GM19035 (cell line): ENCODE measurements around the gene DOCK11.
"Not testable (repeated sequence)": the region's sequence is repeated elsewhere in the genome, so short reads cannot be mapped to it uniquely, and the experiment has no call there.

Experiments
- ATAC-seq: cut with Tn5 transposase; IDR thresholded peaks from one replicate; pipeline ENCODE4 v1.9.1; 2021; ENCODE audit not compliant: unreplicated experiment

Gene DOCK11

DNA sequence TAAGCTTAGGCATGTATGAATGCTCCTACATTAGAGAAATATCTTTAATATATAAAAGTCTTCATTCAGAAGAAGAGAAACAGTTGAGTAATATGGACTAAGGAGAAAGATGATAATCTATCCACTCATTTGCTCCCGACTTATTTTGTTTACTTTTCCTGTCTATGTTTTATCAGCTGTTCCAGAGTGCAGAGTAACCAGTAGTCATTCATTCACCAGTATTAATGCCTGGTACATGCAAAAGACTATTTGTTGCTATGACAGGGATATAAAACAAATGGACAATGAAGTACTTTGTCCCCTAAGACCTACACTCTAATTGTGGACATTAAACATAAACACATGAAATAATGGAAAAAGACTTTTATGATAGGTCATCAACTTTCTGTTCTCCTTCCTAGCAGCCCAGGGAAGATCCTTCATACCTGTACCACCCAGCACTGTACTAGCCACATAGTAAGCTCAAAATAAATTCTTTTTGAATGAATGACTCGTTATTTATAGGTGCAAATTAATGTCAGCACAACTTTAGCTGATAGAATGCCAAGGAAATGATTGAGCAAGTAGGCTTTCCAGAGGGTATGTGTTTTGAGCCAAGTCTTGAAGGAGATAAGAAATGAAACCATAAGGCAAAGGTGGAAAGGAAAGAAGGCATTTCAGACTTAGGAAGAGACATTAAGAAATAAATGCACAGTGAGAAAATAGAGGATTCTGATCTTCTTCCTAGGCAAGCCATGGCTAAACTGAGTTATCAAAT is 186.8 kb downstream of the DOCK11 start:
- ATAC-seq, result no peak

- no peak for ATAC-seq
Observed at GRCh38 chrX:118685393-118685792, 189.8 kb downstream of the DOCK11 start.

- no peak for ATAC-seq
Observed at GRCh38 chrX:118688935-118689334, 193.3 kb downstream of the DOCK11 start.

GRCh38 chrX:118693843-118694242 is 198.2 kb downstream of the DOCK11 start:
- no peak for ATAC-seq

GRCh38 chrX:118694638-118695037 is 199.0 kb downstream of the DOCK11 start:
- ATAC-seq, result no peak

DNA sequence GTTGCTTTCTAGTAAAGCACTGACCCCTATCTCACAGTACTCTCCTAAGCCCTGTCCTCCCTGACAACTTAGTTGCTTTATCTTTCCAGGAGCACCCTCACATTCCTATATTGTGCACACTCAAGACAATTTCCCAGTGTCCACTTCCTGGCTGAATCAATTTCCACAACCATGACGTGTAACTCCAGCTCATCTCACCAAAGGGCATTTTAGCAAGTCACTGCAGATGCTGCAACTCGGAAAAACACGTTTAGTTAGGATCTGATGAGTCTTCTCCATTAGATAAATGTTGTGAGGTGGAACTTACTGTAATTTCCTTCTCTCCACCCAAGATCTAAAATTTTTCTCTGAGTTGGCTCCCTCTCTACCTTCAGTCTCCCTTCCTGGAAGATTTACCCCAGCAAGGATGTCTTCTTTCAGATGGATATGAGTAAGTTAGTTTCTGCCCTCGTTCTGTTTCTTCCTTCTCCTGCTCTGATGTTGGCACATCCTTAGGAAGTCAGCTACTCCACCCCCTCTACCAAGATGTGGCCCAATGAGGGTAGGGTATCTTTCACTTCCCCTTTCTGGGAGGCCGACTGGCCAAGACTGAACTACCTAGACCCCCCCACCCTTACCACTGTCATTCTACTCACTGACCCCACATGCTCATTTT is 203.0 kb downstream of the DOCK11 start:
- ATAC-seq, result no peak

DNA sequence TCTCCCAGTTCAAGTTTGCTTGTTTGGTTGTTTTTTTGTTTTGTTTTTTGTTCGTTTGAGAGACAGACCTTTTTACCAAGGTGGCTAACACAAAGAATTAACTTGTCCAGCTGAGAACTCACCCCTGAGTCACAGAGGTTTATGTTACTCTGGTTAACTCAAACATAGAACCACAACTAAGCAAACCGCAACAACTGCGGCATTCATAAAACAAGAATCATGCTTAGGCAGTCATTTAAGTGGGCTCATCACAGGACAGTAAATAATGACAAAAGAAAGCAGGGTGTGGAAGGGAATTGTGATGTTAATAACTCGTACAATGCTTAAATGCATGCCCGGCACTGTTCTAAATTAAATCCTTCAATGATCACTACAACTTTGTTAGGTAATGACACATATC is 207.1 kb downstream of the DOCK11 start:
- no peak for ATAC-seq

- ATAC-seq, result no peak
Observed at GRCh38 chrX:118706681-118707080, 211.1 kb downstream of the DOCK11 start.

GRCh38 chrX:118714521-118714920 is 218.9 kb downstream of the DOCK11 start:
- no peak for ATAC-seq

- ATAC-seq, result not testable (repeated sequence)
Observed at GRCh38 chrX:118715917-118716316, 220.3 kb downstream of the DOCK11 start.

DNA sequence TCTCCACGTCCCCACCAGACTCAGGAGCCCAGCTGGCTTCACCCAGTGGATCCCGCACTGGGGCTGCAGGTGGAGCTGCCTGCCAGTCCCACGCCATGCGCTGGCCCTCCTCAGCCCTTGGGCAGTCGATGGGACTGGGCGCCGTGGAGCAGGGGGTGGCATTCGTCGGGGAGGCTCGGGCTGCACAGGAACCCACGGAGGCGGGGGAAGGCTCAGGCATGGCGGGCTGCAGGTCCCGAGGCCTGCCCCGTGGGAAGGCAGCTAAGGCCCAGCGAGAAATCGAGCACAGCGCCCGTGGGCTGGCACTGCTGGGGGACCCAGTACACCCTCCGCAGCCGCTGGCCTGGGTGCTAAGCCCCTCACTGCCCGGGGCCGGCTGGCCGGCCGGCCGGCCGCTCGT is 221.2 kb downstream of the DOCK11 start:
- ATAC-seq, result not testable (repeated sequence)

GRCh38 chrX:118717678-118718391 is 222.2 kb downstream of the DOCK11 start:
- no peak for ATAC-seq

GRCh38 chrX:118718737-118719136 is 223.1 kb downstream of the DOCK11 start:
- no peak for ATAC-seq

DNA sequence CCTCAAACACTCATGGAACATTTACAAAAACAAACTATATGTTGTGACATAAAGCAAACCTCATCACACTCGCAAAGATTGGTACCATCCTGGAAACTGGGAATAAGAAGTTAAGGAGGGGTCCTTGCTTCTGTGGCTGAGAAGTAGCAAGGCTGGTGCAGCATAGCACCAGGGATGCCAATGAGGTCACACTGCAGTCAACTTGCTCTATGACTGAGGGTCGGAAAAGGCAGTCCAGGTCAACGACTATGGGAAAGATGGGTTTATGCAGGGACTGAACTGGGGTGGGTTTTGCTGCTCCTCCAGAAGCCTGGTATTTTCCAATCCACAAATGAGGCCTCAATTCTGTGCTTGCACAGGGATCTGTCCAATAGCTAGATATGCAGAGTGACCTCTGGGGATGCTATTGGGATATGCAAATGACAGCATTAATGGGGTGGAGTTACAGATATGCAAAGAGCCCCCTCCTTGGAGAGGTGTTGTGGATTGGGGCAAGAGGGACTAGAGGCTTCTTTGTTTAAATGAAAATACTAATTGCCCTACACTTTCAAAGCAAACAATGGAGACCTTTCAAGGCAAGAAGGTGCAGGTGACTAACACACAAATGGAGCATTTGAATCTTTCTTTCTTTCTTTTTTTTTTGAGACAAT is 224.6 kb downstream of the DOCK11 start:
- no peak for ATAC-seq

- ATAC-seq, result no peak
Observed at GRCh38 chrX:118723376-118723775, 227.8 kb downstream of the DOCK11 start.

GRCh38 chrX:118724365-118724764 is 228.8 kb downstream of the DOCK11 start:
- ATAC-seq, result no peak

DNA sequence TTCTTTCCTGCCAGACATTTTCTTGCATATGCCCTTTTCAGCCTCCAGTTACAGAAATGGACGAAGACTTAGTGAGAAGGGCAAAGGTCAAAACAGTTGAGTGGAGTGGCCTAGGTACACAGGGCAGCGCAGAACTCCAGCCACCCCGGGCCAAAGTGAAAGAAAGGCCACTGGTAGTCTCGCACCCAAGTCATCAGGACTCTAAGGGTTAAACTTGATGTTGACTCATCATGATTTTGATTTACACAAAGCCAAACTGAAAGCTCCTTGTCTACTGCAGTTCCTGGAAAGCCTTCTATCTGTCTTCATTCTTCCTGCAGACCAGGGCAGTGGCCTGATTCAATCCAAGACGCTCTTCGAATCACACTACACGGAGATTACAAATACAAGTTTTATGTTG is 229.2 kb downstream of the DOCK11 start:
- ATAC-seq, result no peak

DNA sequence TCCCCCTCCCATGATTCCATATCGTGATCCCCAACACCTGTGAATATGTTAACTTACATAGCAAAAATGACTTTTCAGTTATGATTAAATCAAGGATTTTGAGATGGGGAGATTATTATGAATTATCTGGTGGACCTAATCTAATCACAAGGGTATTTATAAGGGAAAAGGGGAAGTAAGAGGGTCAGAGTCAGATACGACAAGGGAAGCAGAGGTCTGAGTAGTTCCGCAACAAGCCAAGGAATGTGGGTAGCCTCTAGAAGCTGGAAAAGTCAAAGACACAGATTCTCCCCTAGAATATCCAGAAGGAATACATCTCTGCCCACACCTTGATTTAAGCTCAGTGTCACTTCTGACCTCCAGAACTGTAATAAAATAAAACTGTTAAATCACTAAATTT is 230.8 kb downstream of the DOCK11 start:
- no peak for ATAC-seq

GRCh38 chrX:118726887-118727685 is 231.5 kb downstream of the DOCK11 start, which contains the start of gene IL13RA1:
Gene IL13RA1, plus strand, starts transcription at chrX:118727606. Its CDS starts 33 bp downstream, at chrX:118727639.
- ATAC-seq, result no peak

DNA sequence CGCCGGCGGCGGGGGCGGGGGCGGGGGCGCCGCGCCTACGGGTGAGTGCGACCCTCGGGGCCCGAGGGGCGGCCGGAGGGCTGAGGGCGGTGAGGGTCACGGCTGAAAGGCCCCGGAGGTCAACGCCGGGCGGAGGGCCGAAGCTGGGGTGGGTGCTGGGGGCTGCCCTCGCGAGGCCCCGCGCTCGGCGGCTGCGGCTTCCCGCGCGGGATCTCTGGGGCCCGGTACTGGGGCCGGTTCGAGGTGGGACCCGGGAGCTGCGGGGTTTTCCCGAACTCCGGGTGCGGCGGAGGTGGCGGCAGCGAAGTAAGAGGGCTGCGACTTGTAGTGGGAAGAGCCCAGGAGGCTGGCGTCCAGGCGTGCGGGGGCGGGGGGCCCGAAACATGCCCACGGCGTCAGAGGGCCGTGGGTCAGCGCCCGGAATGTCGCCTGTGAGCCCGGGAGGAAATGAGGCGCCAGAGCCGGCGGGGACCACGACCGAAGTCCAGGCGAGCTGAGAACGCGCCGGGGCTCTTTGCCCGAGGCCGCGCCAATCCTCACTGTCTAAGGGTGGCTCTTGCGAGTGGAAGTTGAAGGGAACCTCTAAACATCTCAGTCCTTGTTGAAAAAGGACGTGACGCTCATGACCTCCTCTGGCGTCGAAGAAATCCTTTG is 232.2 kb downstream of the DOCK11 start:
- no peak for ATAC-seq
